SK-N-SH treated with all-trans-retinoic acid at 6 μM for 48 hours (cell line): ENCODE measurements around the gene TWSG1.

Experiments used
- BACH2 ChIP-seq: fragments of 250-450 bp; sonication (Bioruptor Pico); IDR thresholded peaks from 2 replicates; pipeline ENCODE4 v1.9.0; 2021; ENCODE audit warnings: mild to moderate bottlenecking, borderline replicate concordance
- ESRRG ChIP-seq: fragments of 250-450 bp; sonication (Bioruptor Pico); IDR thresholded peaks from 2 replicates; pipeline ENCODE4 v1.6.1; 2021; ENCODE audit warnings: mild to moderate bottlenecking
- GLIS3 ChIP-seq: fragments of 250-450 bp; sonication (Bioruptor Pico); IDR thresholded peaks from 2 replicates; pipeline ENCODE4 v1.5.0; 2020; ENCODE audit warnings: mild to moderate bottlenecking, moderate library complexity
- ISL1 ChIP-seq: fragments of 250-450 bp; sonication (Bioruptor Pico); IDR thresholded peaks from 2 replicates; pipeline ENCODE4 v2.1.2; 2022; ENCODE audit warnings: mild to moderate bottlenecking, moderate library complexity
- OSR1 ChIP-seq: fragments of 250-450 bp; sonication (Bioruptor Pico); IDR thresholded peaks from 2 replicates; pipeline ENCODE4 v1.8.0; 2022; ENCODE audit warnings: moderate library complexity, mild to moderate bottlenecking, inconsistent platforms
- RARB ChIP-seq: fragments of 250-450 bp; sonication (Bioruptor Pico); IDR thresholded peaks from 2 replicates; pipeline ENCODE4 v1.8.0; 2021; ENCODE audit warnings: mild to moderate bottlenecking, moderate library complexity
- TCF4 ChIP-seq: fragments of 250-450 bp; sonication (Bioruptor Pico); IDR thresholded peaks from 2 replicates; pipeline ENCODE4 v1.8.0; 2021; ENCODE audit warnings: mild to moderate bottlenecking, moderate library complexity, borderline replicate concordance
- TOX ChIP-seq: fragments of 250-450 bp; sonication (Bioruptor Pico); IDR thresholded peaks from 2 replicates; pipeline ENCODE4 v1.8.0; 2021; ENCODE audit warnings: mild to moderate bottlenecking, moderate library complexity, borderline replicate concordance
- ZNF70 ChIP-seq: fragments of 450-650 bp; formaldehyde crosslinking; IDR thresholded peaks from 2 replicates; pipeline ENCODE4 v1.5.0; 2020; ENCODE audit warnings: mild to moderate bottlenecking, moderate library complexity
- ZNF8 ChIP-seq: fragments of 450-650 bp; formaldehyde crosslinking; IDR thresholded peaks from 2 replicates; pipeline ENCODE4 v1.5.0; 2020; ENCODE audit warnings: mild to moderate bottlenecking, moderate library complexity
- TF ChIP-seq, protein P1 (sequence below): fragments of 250-450 bp; sonication (Bioruptor Pico); IDR thresholded peaks from 2 replicates; pipeline ENCODE4 v1.5.1; 2021; ENCODE audit warnings: mild to moderate bottlenecking, moderate library complexity
- TF ChIP-seq, protein P2 (sequence below): fragments of 250-450 bp; sonication (Bioruptor Pico); IDR thresholded peaks from 2 replicates; pipeline ENCODE4 v1.8.0; 2020; ENCODE audit warnings: mild to moderate bottlenecking, moderate library complexity, borderline replicate concordance
- TF ChIP-seq, protein P3 (sequence below): fragments of 250-450 bp; sonication (Bioruptor Pico); IDR thresholded peaks from 2 replicates; pipeline ENCODE4 v1.5.1; 2020; ENCODE audit warnings: low read depth, mild to moderate bottlenecking, moderate library complexity
- TF ChIP-seq, protein P4 (sequence below): fragments of 250-450 bp; sonication (Bioruptor Pico); IDR thresholded peaks from 2 replicates; pipeline ENCODE4 v1.5.0; 2020; ENCODE audit warnings: mild to moderate bottlenecking, moderate library complexity

DNA sequence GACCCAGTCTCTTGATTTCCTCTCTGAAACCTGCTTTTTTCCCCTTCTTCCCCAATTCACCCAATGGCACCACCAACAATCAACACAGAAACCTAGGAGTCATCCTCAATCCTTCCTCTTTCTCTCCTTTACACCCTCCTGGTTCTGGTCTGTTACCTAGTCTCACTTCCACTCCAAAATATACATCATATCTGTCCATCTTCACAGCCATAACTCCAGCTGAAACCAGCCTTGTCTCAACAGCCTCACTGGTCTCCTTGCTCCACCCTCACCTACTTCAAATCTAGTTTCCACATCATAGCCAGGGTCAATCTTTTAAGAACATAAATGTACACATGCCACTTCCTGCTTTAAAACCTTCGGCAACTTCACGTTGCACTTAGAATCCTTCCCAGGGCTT, 11.8 kb upstream of the TWSG1 start:
- TF ChIP-seq ZNF70 (CRISPR knock-in tag) (no peak), ESRRG (no peak), OSR1 (CRISPR knock-in tag) (no peak), ISL1 (CRISPR knock-in tag) (no peak), TOX (no peak), TCF4 (CRISPR knock-in tag) (no peak), GLIS3 (CRISPR knock-in tag) (no peak), RARB (CRISPR knock-in tag) (no peak), BACH2 (no peak), ZNF8 (CRISPR knock-in tag) (no peak)
- TF ChIP-seq, protein P1, sequence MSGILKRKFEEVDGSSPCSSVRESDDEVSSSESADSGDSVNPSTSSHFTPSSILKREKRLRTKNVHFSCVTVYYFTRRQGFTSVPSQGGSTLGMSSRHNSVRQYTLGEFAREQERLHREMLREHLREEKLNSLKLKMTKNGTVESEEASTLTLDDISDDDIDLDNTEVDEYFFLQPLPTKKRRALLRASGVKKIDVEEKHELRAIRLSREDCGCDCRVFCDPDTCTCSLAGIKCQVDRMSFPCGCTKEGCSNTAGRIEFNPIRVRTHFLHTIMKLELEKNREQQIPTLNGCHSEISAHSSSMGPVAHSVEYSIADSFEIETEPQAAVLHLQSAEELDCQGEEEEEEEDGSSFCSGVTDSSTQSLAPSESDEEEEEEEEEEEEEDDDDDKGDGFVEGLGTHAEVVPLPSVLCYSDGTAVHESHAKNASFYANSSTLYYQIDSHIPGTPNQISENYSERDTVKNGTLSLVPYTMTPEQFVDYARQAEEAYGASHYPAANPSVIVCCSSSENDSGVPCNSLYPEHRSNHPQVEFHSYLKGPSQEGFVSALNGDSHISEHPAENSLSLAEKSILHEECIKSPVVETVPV (CRISPR knock-in tag) = no peak
- TF ChIP-seq, protein P2, sequence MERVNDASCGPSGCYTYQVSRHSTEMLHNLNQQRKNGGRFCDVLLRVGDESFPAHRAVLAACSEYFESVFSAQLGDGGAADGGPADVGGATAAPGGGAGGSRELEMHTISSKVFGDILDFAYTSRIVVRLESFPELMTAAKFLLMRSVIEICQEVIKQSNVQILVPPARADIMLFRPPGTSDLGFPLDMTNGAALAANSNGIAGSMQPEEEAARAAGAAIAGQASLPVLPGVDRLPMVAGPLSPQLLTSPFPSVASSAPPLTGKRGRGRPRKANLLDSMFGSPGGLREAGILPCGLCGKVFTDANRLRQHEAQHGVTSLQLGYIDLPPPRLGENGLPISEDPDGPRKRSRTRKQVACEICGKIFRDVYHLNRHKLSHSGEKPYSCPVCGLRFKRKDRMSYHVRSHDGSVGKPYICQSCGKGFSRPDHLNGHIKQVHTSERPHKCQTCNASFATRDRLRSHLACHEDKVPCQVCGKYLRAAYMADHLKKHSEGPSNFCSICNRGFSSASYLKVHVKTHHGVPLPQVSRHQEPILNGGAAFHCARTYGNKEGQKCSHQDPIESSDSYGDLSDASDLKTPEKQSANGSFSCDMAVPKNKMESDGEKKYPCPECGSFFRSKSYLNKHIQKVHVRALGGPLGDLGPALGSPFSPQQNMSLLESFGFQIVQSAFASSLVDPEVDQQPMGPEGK (CRISPR knock-in tag) = no peak
- TF ChIP-seq, protein P3, sequence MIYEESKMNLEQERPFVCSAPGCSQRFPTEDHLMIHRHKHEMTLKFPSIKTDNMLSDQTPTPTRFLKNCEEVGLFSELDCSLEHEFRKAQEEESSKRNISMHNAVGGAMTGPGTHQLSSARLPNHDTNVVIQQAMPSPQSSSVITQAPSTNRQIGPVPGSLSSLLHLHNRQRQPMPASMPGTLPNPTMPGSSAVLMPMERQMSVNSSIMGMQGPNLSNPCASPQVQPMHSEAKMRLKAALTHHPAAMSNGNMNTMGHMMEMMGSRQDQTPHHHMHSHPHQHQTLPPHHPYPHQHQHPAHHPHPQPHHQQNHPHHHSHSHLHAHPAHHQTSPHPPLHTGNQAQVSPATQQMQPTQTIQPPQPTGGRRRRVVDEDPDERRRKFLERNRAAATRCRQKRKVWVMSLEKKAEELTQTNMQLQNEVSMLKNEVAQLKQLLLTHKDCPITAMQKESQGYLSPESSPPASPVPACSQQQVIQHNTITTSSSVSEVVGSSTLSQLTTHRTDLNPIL = no peak
- TF ChIP-seq, protein P4, sequence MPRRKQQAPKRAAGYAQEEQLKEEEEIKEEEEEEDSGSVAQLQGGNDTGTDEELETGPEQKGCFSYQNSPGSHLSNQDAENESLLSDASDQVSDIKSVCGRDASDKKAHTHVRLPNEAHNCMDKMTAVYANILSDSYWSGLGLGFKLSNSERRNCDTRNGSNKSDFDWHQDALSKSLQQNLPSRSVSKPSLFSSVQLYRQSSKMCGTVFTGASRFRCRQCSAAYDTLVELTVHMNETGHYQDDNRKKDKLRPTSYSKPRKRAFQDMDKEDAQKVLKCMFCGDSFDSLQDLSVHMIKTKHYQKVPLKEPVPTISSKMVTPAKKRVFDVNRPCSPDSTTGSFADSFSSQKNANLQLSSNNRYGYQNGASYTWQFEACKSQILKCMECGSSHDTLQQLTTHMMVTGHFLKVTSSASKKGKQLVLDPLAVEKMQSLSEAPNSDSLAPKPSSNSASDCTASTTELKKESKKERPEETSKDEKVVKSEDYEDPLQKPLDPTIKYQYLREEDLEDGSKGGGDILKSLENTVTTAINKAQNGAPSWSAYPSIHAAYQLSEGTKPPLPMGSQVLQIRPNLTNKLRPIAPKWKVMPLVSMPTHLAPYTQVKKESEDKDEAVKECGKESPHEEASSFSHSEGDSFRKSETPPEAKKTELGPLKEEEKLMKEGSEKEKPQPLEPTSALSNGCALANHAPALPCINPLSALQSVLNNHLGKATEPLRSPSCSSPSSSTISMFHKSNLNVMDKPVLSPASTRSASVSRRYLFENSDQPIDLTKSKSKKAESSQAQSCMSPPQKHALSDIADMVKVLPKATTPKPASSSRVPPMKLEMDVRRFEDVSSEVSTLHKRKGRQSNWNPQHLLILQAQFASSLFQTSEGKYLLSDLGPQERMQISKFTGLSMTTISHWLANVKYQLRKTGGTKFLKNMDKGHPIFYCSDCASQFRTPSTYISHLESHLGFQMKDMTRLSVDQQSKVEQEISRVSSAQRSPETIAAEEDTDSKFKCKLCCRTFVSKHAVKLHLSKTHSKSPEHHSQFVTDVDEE (CRISPR knock-in tag) = no peak
